Right lobe of liver (tissue), 6 donors: ENCODE measurements around the gene MTNR1A. TPM values are rescaled to one million over a fixed set of nuclear protein-coding genes. Genes with fewer than 3 reads are reported as not detected.
A peak's percentile ranks its signal among the peaks of the same experiment; 100 is the strongest.

Source experiments
- ATAC-seq, 4 donors: fragments of 200-7000 bp; cut with Tn5 transposase; one replicate each; pipeline ENCODE4 v1.9.1; 2020; ENCODE audit warnings: mild to moderate bottlenecking in 4 of 4, moderate library complexity in 4 of 4
- DNase-seq, 3 donors: peaks; one replicate each; pipeline ENCODE4 v3.0.0-alpha.2; 2020
- H3K27ac ChIP-seq, 3 donors: fragments of 200-600 bp; one replicate each; pipeline ENCODE4 v1.8.0; 2022
- H3K27me3 ChIP-seq, 2 donors: fragments of 200-600 bp; one replicate each; pipeline ENCODE4 v1.8.0; 2022
- H3K36me3 ChIP-seq, 4 donors: fragments of 200-600 bp; sonication (generic) in 1 of 4; one replicate each; pipeline versions ENCODE4 v1.5.1 to v1.8.0; 2017 to 2022; ENCODE audit warnings: control low read depth in 1 of 4
- H3K4me1 ChIP-seq, 4 donors: fragments of 200-600 bp; sonication (generic) in 1 of 4; one replicate each; pipeline versions ENCODE4 v1.5.1 to v1.8.0; 2017 to 2022; ENCODE audit warnings: control low read depth in 1 of 4
- H3K4me3 ChIP-seq, 3 donors: fragments of 200-600 bp; one replicate each; pipeline ENCODE4 v1.8.0; 2022
- H3K9me3 ChIP-seq, 4 donors: fragments of 200-600 bp; sonication (generic) in 1 of 4; one replicate each; pipeline versions ENCODE4 v1.5.1 to v1.8.0; 2017 to 2022; ENCODE audit warnings: control low read depth in 1 of 4
- POLR2A ChIP-seq: fragments of 450-650 bp; IDR thresholded peaks from one replicate; pipeline ENCODE4 v1.6.1; 2017; ENCODE audit warnings: antibody characterized with exemption, mild to moderate bottlenecking
- WGBS: methylation state at CpG from one replicate; pipeline ENCODE4 v1.1.6; 2018; ENCODE audit warnings: low coverage, low lambda C conversion rate; ENCODE audit not compliant: insufficient coverage; ENCODE audit errors: missing lambda C conversion rate; 5-methylcytosine and 5-hydroxymethylcytosine counted together
- intact Hi-C, 2 donors: fragments of 100-400 bp; cut with DNase I; formaldehyde crosslinking; loops; one replicate each; pipeline versions ENCODE4 v1.11.2 to v1.14.1; 2022
- total RNA-seq, 6 experiments: library from RNA; depleted of rRNA in 2 of 6; stranded (reverse); fragments of >200 nt in 2 of 6; fragmentation: NEBNext Ultra II Directional in 3 of 6; extraction: Animal tissue kit (Norgen Biotek cat#: 25700) in 3 of 6; gene quantifications; one replicate each; pipeline versions ENCODE4 v1.1.0 to v1.2.4, GENCODE V29; 2016 to 2023
- TF ChIP-seq, protein P1 (sequence below), 4 donors: fragments of 200-600 bp in 3 of 4; fragments of 450-650 bp in 1 of 4; IDR thresholded peaks; one replicate each; pipeline versions ENCODE4 v1.5.1 to v1.8.0; 2016 to 2022; ENCODE audit warnings: antibody characterized with exemption in 4 of 4, mild to moderate bottlenecking in 2 of 4
- donor health status: DM: no; HTN: yes; CAD: no.
- donor health status: DM: no; HTN: no; CAD: no.
- donor health status: DM: no; HTN: no; CAD: no.
- donor health status: DM: no; HTN: yes; CAD: no.
- donor health status: DM: no; HTN: yes; CAD: no.

The MTNR1A gene
- total RNA-seq, 6 experiments from 2014 or later: 0.18 TPM; not detected in 5

DNA sequence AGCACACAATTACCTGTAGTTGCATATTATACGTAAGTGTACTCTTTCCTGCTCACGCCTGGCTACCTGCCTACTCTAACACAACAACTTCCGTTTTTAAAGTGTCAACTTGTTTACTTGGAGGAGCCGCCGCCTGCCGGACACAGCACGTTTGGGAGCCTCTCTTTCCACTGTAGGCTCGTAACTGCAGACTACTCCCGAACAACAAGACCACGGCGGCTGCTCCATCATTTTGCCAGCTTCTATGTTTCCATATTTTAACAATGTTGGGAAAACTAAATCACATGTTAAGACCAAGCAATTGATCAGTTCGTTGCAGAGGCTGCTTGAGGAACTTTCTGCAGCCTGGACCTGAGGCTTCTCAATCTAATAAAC, 841 bp downstream of the MTNR1A start:
- TF ChIP-seq, protein P1, sequence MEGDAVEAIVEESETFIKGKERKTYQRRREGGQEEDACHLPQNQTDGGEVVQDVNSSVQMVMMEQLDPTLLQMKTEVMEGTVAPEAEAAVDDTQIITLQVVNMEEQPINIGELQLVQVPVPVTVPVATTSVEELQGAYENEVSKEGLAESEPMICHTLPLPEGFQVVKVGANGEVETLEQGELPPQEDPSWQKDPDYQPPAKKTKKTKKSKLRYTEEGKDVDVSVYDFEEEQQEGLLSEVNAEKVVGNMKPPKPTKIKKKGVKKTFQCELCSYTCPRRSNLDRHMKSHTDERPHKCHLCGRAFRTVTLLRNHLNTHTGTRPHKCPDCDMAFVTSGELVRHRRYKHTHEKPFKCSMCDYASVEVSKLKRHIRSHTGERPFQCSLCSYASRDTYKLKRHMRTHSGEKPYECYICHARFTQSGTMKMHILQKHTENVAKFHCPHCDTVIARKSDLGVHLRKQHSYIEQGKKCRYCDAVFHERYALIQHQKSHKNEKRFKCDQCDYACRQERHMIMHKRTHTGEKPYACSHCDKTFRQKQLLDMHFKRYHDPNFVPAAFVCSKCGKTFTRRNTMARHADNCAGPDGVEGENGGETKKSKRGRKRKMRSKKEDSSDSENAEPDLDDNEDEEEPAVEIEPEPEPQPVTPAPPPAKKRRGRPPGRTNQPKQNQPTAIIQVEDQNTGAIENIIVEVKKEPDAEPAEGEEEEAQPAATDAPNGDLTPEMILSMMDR (IDR thresholded peaks at IDR 0.05): peak in 1 of 4 donors; percentile 4
- TF ChIP-seq POLR2A: no peak
- ATAC-seq (peak; percentile 14 to 75 (median 27)), DNase-seq (peak in 1 of 3 donors; percentile 29)
- Histone ChIP-seq H3K27ac (no peak overlapping the region), H3K27me3 (no peaks in the 10 kb centered on the region), H3K4me1 (peaks cover 0 to 8% (median 0%) of the 10 kb centered on the region in 4 donors), H3K9me3 (no peaks in the 10 kb centered on the region), H3K36me3 (no peaks in the 10 kb centered on the region), H3K4me3 (no peak overlapping the region)
- intact Hi-C loops: no loop called here
- WGBS: 2% methylated on average over 12 of the region's 12 CpGs

GRCh38 chr4:186553717-186554116, 1.6 kb downstream of the MTNR1A start:
- H3K36me3 ChIP-seq: no peaks in the 10 kb centered on the region
- 50% methylated on average over 2 of the region's 13 CpGs for WGBS
- ATAC-seq (no peak), DNase-seq (no peak)
- no peaks in the 10 kb centered on the region for H3K9me3 ChIP-seq
- H3K27me3 ChIP-seq: no peaks in the 10 kb centered on the region
- peaks cover 0 to 8% (median 0%) of the 10 kb centered on the region in 4 donors for H3K4me1 ChIP-seq
- H3K27ac ChIP-seq: no peak overlapping the region
- H3K4me3 ChIP-seq: no peak overlapping the region
- intact Hi-C loops: no loop called here
- TF ChIP-seq, protein P1 (IDR thresholded peaks at IDR 0.05): no peak
- TF ChIP-seq POLR2A: no peak

DNA sequence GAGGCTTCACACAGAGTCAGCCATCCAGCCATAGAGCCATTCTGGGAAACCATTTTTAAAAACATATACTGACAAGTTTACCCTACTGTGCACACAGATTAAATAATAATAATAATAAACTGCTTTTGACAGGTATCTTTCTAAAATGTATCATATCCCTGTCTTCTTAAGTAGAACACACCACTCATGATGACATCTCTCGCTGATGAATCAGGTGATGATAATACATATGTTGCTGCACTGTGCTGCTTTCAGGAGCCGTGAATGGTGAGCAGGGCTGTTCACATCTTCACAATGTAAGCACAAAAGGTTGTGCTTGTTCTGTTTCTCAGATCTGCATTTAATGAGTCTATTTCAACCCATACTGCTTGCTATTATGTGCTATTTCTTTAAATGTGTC, 3.5 kb downstream of the MTNR1A start:
- ATAC-seq: no peak
- 72% methylated on average over 2 of the region's 2 CpGs for WGBS
- intact Hi-C loops: no loop called here
- peaks cover 0 to 8% (median 0%) of the 10 kb centered on the region in 4 donors for H3K4me1 ChIP-seq
- H3K27ac ChIP-seq: no peak overlapping the region
- DNase-seq: no peak
- no peaks in the 10 kb centered on the region for H3K9me3 ChIP-seq
- TF ChIP-seq POLR2A: no peak
- TF ChIP-seq, protein P1 (IDR thresholded peaks at IDR 0.05): no peak
- H3K36me3 ChIP-seq: no peaks in the 10 kb centered on the region
- H3K27me3 ChIP-seq: no peaks in the 10 kb centered on the region
- no peak overlapping the region for H3K4me3 ChIP-seq

- no peak overlapping the region for H3K4me3 ChIP-seq
- no peak overlapping the region for H3K27ac ChIP-seq
- no peaks in the 10 kb centered on the region for H3K36me3 ChIP-seq
- 51% methylated on average over 5 of the region's 7 CpGs for WGBS
- DNase-seq (no peak), ATAC-seq (no peak)
- no peaks in the 10 kb centered on the region for H3K27me3 ChIP-seq
- H3K9me3 ChIP-seq: no peaks in the 10 kb centered on the region
- intact Hi-C loops: no loop called here
- no peaks in the 10 kb centered on the region for H3K4me1 ChIP-seq
- TF ChIP-seq POLR2A: no peak
- TF ChIP-seq, protein P1 (IDR thresholded peaks at IDR 0.05): no peak
Observed at GRCh38 chr4:186545436-186545835, 9.9 kb downstream of the MTNR1A start.

DNA sequence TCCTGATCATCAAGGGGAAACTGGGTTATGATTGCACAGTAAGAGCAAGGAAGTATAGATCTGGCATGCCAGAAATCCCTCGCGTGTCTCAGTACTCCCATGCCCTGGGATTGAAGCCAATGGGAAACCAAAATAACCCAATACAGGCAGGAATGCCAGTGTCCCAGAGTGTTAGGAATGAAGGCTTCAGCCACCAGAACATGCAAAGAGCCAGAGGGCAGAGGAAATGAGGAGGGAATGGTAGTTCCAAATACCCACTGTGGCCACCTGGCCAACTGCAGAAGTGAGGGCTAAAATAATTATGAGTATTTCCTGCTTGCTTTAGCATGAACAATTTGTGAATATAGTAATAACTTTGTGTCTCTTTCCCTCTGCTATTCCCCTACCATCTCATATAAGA, 12.2 kb downstream of the MTNR1A start:
- no peak for ATAC-seq

More for the DNA sequence above, 12.2 kb downstream of the MTNR1A start:
- H3K9me3 ChIP-seq: no peaks in the 10 kb centered on the region
- no peaks in the 10 kb centered on the region for H3K27me3 ChIP-seq
- no peaks in the 10 kb centered on the region for H3K4me1 ChIP-seq
- TF ChIP-seq, protein P1 (IDR thresholded peaks at IDR 0.05): no peak
- no peak for TF ChIP-seq POLR2A
- no peaks in the 10 kb centered on the region for H3K36me3 ChIP-seq
- no peak overlapping the region for H3K27ac ChIP-seq
- H3K4me3 ChIP-seq: no peak overlapping the region
- intact Hi-C loops: no loop called here
- WGBS: 61% methylated on average over 2 of the region's 2 CpGs
- DNase-seq: no peak
